Mammary microvascular endothelial cell (primary cell): Measurements from ENCODE around the gene COL7A1. TPM values are rescaled to one million over a fixed set of nuclear protein-coding genes. Genes with fewer than 3 reads are reported as not detected.

Source experiments
- total RNA-seq: library from RNA; depleted of rRNA; stranded (reverse); fragments of >200 nt; gene quantifications from 2 replicates; pipeline ENCODE4 v1.2.3, GENCODE V29; 2015

COL7A1 gene
- total RNA-seq, result 0.13 and 0.15 TPM in 2 replicates

DNA sequence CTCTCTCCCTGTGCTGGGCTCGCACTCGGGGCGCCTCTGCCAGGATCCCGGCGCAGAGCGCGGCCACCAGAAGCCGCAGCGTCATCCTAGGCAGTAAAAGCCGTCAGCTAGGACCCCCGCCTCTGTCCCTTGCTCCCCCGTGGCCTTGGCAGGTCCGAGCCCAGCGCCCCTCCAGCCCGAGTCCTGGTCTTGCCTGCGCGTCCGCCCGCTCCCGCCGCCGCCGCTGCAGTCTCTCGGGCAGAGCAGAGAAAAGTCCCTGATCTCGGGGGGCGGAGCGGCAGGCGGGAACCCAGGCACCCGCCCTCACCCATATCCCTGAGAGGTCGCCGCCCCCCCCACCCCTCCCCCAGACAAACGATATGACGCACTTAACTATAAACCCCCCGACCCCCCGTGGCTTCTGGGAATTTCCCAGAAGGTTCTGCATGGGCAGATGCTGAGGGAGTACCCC lies at the start of gene COL7A1:
TSS of gene COL7A1 (minus strand) at position 255 of the 451 bp plus-strand sequence. CDS start at position 85, 170 bp downstream.

DNA sequence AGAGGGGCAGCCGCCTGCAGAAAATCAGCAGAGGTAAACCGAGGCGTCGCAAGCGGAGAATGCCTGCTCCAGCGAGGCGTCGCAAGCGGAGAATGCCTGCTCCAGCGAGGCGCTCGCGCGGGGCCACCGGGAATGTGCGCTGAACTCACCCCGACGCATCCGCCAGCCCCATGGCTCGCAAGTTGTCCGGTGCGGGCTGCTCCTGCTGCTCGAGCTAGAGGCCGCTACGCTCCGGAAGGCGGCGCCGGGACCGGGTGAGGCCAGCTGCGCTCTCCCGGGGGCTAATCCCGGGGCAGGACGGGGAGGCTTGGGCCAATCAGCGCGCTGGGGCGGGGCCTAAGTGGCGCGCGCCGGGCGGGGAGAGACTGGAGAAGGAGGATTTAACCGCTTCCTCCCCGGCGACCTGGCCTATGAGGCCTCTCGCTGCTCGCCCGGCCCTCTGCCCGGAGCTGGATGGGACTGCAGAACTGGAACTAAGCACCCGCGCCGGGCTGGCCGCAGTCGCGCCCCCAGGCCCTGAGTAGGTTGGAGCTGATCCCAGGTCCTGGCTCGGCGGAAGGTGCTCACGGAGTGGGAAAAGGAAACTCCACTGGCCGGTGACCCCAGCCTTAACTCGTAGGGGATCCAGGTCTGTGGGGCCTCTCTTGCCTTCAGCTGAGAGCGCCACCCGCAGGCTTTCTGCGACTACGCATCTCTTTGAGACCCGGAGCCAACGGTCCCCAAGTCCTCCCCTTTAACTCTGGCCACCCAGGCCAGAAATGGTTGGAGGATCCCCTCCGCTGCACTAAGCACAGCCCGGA lies 40.3 kb upstream of the COL7A1 start, which contains the start of gene SLC26A6:
TSS of gene SLC26A6 (minus strand) at position 240 of the 800 bp plus-strand sequence. CDS start at position 172, 68 bp downstream.

DNA sequence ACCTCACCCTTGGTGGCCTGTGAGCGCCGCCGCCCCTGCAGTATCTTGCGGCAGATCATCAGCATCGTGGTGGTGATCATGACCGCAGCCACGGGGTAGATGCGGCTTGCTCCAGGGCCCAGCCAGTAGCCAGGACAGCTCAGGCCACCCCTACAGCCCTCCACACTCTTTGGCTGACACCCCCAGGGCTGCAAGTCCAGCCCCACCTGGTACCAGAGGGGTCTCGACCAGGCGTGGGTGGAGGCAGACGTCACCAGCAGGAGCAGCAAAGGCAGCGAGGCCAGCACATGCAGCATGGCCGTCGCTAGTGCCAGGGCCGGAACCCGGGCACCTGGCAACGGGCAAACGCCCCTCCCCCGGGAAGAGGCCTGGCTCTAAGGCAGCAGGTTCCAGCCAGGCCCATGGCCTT lies 26.3 kb upstream of the COL7A1 start, which contains the start of gene TMEM89:
TSS of gene TMEM89 (minus strand) at position 309 of the 409 bp plus-strand sequence. CDS start at position 296, 13 bp downstream.

GRCh38 chr3:48609088-48610005 lies 14.2 kb upstream of the COL7A1 start, which contains the start of gene UQCRC1:
Gene UQCRC1 (minus strand): TSS chr3:48609646. CDS start chr3:48609620, 26 bp downstream.

DNA sequence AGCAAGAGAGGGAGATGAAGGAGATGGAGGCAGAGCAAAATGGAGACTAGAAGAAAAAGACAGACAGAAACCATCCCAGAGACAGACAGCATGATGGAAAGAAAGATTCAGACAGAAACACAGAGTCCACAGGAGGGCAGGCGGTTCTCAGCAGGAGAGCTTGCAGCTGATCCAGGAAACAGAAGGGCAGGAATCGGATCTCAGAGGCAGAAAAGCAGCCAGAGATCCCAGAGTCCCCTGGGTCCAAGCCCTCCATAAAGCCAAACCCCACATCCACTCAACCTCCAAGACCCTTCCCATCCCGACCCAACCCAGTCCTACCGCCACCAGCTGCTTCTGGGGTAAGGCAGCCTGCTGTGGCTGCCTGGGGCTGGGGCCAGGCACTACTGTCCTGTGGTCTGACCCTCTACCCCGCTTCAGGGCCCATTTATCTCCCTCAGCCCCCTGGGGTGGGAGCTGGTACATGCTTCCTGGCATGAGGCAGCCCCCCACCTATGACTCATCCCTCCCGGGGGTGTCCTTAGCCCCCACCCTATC lies 31.7 kb downstream of the COL7A1 start, which contains the start of gene UCN2:
TSS of gene UCN2 (minus strand) at position 400 of the 537 bp plus-strand sequence. CDS start 657 bp downstream, outside the sequence.

GRCh38 chr3:48556796-48557626 lies 38.1 kb downstream of the COL7A1 start, which contains the start of gene PFKFB4:
Gene PFKFB4 (minus strand): TSS chr3:48556803. CDS start chr3:48556777, 26 bp downstream.

Other genes starting within 250 kb of the COL7A1 start
- not detected in 2 replicates for gene FBXW12, start 223.1 kb downstream of the COL7A1 start, total RNA-seq
- gene PLXNB1, start 165.2 kb downstream of the COL7A1 start, total RNA-seq, result 9.3 and 17.1 TPM in 2 replicates
- 18.2 and 20.7 TPM in 2 replicates for gene CCDC51, start 155.2 kb downstream of the COL7A1 start, total RNA-seq
- 536 and 642 TPM in 2 replicates for gene TMA7, start 155.1 kb downstream of the COL7A1 start, total RNA-seq
- 6.9 and 8.8 TPM in 2 replicates for gene ATRIP, start 148.6 kb downstream of the COL7A1 start, total RNA-seq
- gene SHISA5, start 91.2 kb downstream of the COL7A1 start, total RNA-seq, result 334 and 357 TPM in 2 replicates
- gene PFKFB4, start 38.5 kb downstream of the COL7A1 start, total RNA-seq, result 2.5 and 2.7 TPM in 2 replicates
- 0.10 TPM in 1 of 2 replicates, not detected in the other for gene UCN2, start 31.5 kb downstream of the COL7A1 start, total RNA-seq
- 294 and 341 TPM in 2 replicates for gene UQCRC1, start 14.3 kb upstream of the COL7A1 start, total RNA-seq
- gene TMEM89, start 26.4 kb upstream of the COL7A1 start, total RNA-seq, result not detected in 2 replicates
- gene SLC26A6, start 40.1 kb upstream of the COL7A1 start, total RNA-seq, result 15.7 and 24.5 TPM in 2 replicates
- gene CELSR3, start 67.6 kb upstream of the COL7A1 start, total RNA-seq, result 0.39 and 0.73 TPM in 2 replicates
- gene NCKIPSD, start 90.6 kb upstream of the COL7A1 start, total RNA-seq, result 14.5 and 20.5 TPM in 2 replicates
- gene IP6K2, start 121.9 kb upstream of the COL7A1 start, total RNA-seq, result 42.6 and 44.2 TPM in 2 replicates